Measurements from ENCODE around the gene LRRC26. TPM values are rescaled to one million over a fixed set of nuclear protein-coding genes. Genes with fewer than 3 reads are reported as not detected.

The LRRC26 gene
- total RNA-seq, 1 experiment from 2014 or later = not detected

DNA sequence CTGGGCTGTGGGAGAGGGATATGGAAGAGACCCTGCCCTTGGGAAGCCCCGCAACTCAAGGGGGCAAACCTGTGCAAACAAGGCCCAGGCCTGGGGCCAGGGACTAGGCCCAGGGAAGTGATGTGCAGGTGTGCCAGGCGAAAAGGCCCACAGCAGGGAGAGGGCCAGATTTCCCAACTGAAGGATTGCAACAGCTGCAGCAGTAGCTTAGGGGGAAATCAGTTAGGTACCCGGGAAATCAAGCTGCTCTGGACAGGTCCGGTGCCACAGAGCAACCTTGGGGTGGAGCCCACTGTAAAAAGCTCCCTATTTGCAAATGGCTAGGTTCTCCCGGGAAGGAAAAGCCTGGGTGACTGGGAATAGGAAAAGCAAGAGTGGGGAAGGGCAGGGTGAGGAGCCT lies 20.5 kb downstream of the LRRC26 start:
- CTCF ChIA-PET = no interaction called here
- Histone ChIP-seq H3K4me3 (ENCODE audit: low read depth, low read length, poor library complexity, severe bottlenecking) (no peak overlapping the region), H3K36me3 (ENCODE audit: insufficient read depth, low read length, poor library complexity, severe bottlenecking) (no peaks in the 10 kb centered on the region), H3K9me3 (ENCODE audit: low read depth, low read length, poor library complexity, severe bottlenecking) (no peaks in the 10 kb centered on the region), H3K4me1 (ENCODE audit: insufficient read depth, low read length, poor library complexity, severe bottlenecking) (peaks cover 5% of the 10 kb centered on the region), H3K27me3 (replicated peaks; ENCODE audit: insufficient read depth, low read depth, low read length, poor library complexity) (peaks cover 5% of the 10 kb centered on the region), H3K27ac (ENCODE audit: low read depth, low read length, poor library complexity, severe bottlenecking) (no peak overlapping the region)
- DNase-seq (ENCODE audit: low spot score) = no peak
- TF ChIP-seq, protein P1, sequence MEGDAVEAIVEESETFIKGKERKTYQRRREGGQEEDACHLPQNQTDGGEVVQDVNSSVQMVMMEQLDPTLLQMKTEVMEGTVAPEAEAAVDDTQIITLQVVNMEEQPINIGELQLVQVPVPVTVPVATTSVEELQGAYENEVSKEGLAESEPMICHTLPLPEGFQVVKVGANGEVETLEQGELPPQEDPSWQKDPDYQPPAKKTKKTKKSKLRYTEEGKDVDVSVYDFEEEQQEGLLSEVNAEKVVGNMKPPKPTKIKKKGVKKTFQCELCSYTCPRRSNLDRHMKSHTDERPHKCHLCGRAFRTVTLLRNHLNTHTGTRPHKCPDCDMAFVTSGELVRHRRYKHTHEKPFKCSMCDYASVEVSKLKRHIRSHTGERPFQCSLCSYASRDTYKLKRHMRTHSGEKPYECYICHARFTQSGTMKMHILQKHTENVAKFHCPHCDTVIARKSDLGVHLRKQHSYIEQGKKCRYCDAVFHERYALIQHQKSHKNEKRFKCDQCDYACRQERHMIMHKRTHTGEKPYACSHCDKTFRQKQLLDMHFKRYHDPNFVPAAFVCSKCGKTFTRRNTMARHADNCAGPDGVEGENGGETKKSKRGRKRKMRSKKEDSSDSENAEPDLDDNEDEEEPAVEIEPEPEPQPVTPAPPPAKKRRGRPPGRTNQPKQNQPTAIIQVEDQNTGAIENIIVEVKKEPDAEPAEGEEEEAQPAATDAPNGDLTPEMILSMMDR (conservative IDR thresholded peaks at IDR 0.05; ENCODE audit: low read depth, low read length) = no peak
- intact Hi-C loops (cut with micrococcal nuclease; ENCODE audit: unreplicated experiment) = no loop called here
- no TSS peak for BruUV-seq (replicated peaks)
- POLR2A ChIA-PET (ENCODE audit: low non-redundant PET) = no interaction called here

DNA sequence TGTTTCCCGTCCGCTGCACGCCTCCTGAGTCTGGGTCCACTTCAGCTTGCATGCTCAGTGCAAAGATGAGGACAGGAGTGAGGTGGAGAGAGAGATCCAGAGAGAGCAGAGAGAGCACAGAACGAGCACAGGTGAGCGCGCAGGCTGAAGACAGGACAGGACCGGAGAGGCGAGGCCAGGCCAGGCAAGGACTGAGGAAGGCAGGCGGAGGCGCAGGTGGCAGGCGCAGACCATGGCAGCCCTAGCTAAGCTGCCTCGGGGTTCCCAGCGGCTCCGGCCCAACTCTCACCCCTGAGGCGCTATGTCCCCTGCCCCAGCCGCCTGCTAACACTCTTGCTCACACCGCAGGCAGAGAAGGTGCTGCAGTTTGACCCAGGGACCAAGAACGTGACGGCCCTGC lies 21.2 kb downstream of the LRRC26 start:
- H3K27ac ChIP-seq (ENCODE audit: low read depth, low read length, poor library complexity, severe bottlenecking) = no peak overlapping the region
- no peaks in the 10 kb centered on the region for H3K36me3 ChIP-seq (ENCODE audit: insufficient read depth, low read length, poor library complexity, severe bottlenecking)
- no peak for DNase-seq (ENCODE audit: low spot score)
- no TSS peak for BruUV-seq (replicated peaks)
- ChIA-PET POLR2A (ENCODE audit: low non-redundant PET) (interaction anchor here (0.6 kb wide), 1 partner anchor 451 kb away, joined by 3 read pairs; no protein-coding TSS in a partner anchor), CTCF (no interaction called here)
- intact Hi-C loops (cut with micrococcal nuclease; ENCODE audit: unreplicated experiment) = no loop called here
- no peaks in the 10 kb centered on the region for H3K9me3 ChIP-seq (ENCODE audit: low read depth, low read length, poor library complexity, severe bottlenecking)
- no peak overlapping the region for H3K4me3 ChIP-seq (ENCODE audit: low read depth, low read length, poor library complexity, severe bottlenecking)
- TF ChIP-seq, protein P1 (conservative IDR thresholded peaks at IDR 0.05; ENCODE audit: low read depth, low read length) = no peak
- no peak for TF ChIP-seq EZH2 (IDR thresholded peaks at IDR 0.05; ENCODE audit: borderline replicate concordance, low read depth, low read length, poor library complexity, severe bottlenecking)
- peaks cover 5% of the 10 kb centered on the region for H3K4me1 ChIP-seq (ENCODE audit: insufficient read depth, low read length, poor library complexity, severe bottlenecking)
- H3K27me3 ChIP-seq (replicated peaks; ENCODE audit: insufficient read depth, low read depth, low read length, poor library complexity) = peaks cover 10% of the 10 kb centered on the region

DNA sequence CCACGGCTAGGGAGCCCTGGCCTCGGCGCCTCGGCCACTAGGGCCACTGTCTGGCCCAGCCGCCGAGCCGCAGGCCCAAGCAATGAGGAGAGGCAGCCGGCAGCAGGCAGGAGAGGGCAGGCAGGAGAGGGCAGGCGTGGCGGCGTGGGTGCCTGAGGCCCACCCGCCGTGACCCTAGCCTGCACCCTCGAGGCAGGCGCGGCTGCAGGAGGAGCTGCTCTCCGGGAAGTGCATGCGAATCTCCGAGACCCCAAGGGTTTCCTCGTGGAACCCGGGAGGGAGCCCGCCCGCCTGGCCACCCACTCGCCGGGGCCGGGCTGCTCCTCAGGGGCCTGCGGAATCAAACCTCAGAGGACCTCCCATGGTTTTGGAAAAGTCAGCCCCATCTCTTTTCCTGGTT lies 21.6 kb downstream of the LRRC26 start:
- no peaks in the 10 kb centered on the region for H3K9me3 ChIP-seq (ENCODE audit: low read depth, low read length, poor library complexity, severe bottlenecking)
- TF ChIP-seq, protein P1 (conservative IDR thresholded peaks at IDR 0.05; ENCODE audit: low read depth, low read length) = no peak
- TF ChIP-seq EZH2 (IDR thresholded peaks at IDR 0.05; ENCODE audit: borderline replicate concordance, low read depth, low read length, poor library complexity, severe bottlenecking) = no peak
- intact Hi-C loops (cut with micrococcal nuclease; ENCODE audit: unreplicated experiment) = no loop called here
- H3K36me3 ChIP-seq (ENCODE audit: insufficient read depth, low read length, poor library complexity, severe bottlenecking) = no peaks in the 10 kb centered on the region
- no TSS peak for BruUV-seq (replicated peaks)
- H3K4me1 ChIP-seq (ENCODE audit: insufficient read depth, low read length, poor library complexity, severe bottlenecking) = peaks cover 5% of the 10 kb centered on the region
- H3K27ac ChIP-seq (ENCODE audit: low read depth, low read length, poor library complexity, severe bottlenecking) = no peak overlapping the region
- DNase-seq (ENCODE audit: low spot score) = no peak
- no peak overlapping the region for H3K4me3 ChIP-seq (ENCODE audit: low read depth, low read length, poor library complexity, severe bottlenecking)
- H3K27me3 ChIP-seq (replicated peaks; ENCODE audit: insufficient read depth, low read depth, low read length, poor library complexity) = peaks cover 14% of the 10 kb centered on the region
- CTCF ChIA-PET = no interaction called here
- POLR2A ChIA-PET (ENCODE audit: low non-redundant PET) = interaction anchor here (0.6 kb wide), 1 partner anchor 451 kb away, joined by 3 read pairs; no protein-coding TSS in a partner anchor

Data from A673 (cell line).